ENCODE results near the gene CCDC87.

CCDC87 gene

GRCh38 chr11:66570850-66571180, 22.0 kb downstream of the CCDC87 start:
- DNase-seq: no peak

GRCh38 chr11:66570079-66570849, 22.6 kb downstream of the CCDC87 start:
- no peak for DNase-seq

GRCh38 chr11:66569076-66569475, 23.8 kb downstream of the CCDC87 start:
- no peak for DNase-seq

- no peak for DNase-seq
Observed at GRCh38 chr11:66568124-66568916, 24.5 kb downstream of the CCDC87 start, which contains the start of gene CTSF. CTSF (minus strand) TSS chr11:66568606; CDS start chr11:66568486, 120 bp downstream.

GRCh38 chr11:66567787-66568123, 25.1 kb downstream of the CCDC87 start:
- no peak for DNase-seq

- DNase-seq: no peak
Observed at GRCh38 chr11:66566221-66566620, 26.6 kb downstream of the CCDC87 start.

GRCh38 chr11:66564984-66565383, 27.9 kb downstream of the CCDC87 start:
- no peak for DNase-seq

GRCh38 chr11:66564538-66564937, 28.3 kb downstream of the CCDC87 start:
- no peak for DNase-seq

GRCh38 chr11:66563832-66564231, 29.0 kb downstream of the CCDC87 start:
- no peak for DNase-seq

- DNase-seq: no peak
Observed at GRCh38 chr11:66562907-66563583, 29.8 kb downstream of the CCDC87 start.

- DNase-seq: no peak
Observed at GRCh38 chr11:66562275-66562674, 30.6 kb downstream of the CCDC87 start.

- no peak for DNase-seq
Observed at GRCh38 chr11:66561975-66562248, 31.0 kb downstream of the CCDC87 start.

- DNase-seq: no peak
Observed at GRCh38 chr11:66561178-66561974, 31.5 kb downstream of the CCDC87 start.

GRCh38 chr11:66559866-66560676, 32.8 kb downstream of the CCDC87 start:
- DNase-seq: no peak

- DNase-seq: no peak
Observed at GRCh38 chr11:66559142-66559865, 33.6 kb downstream of the CCDC87 start.

GRCh38 chr11:66557733-66558326, 35.0 kb downstream of the CCDC87 start:
- DNase-seq: no peak

- DNase-seq: no peak
Observed at GRCh38 chr11:66556086-66556485, 36.8 kb downstream of the CCDC87 start.

- no peak for DNase-seq
Observed at GRCh38 chr11:66555416-66555815, 37.4 kb downstream of the CCDC87 start.

- no peak for DNase-seq
Observed at GRCh38 chr11:66554602-66555001, 38.3 kb downstream of the CCDC87 start.

- no peak for DNase-seq
Observed at GRCh38 chr11:66550887-66551286, 42.0 kb downstream of the CCDC87 start.

GRCh38 chr11:66549696-66550095, 43.2 kb downstream of the CCDC87 start:
- DNase-seq: no peak
